GM10266 (cell line): ENCODE results near the gene OR4D2.

Experiments
- DNase-seq: peaks from one replicate; pipeline ENCODE4 v3.0.0; 2012; ENCODE audit errors: extremely low spot score
- TF ChIP-seq, protein P1 (sequence below): IDR thresholded peaks from 2 replicates; pipeline ENCODE4 v1.5.1; 2012; ENCODE audit warnings: mild to moderate bottlenecking, low read depth; ENCODE audit not compliant: control insufficient read depth, insufficient read depth; ENCODE audit errors: missing control alignments

The OR4D2 gene

DNA sequence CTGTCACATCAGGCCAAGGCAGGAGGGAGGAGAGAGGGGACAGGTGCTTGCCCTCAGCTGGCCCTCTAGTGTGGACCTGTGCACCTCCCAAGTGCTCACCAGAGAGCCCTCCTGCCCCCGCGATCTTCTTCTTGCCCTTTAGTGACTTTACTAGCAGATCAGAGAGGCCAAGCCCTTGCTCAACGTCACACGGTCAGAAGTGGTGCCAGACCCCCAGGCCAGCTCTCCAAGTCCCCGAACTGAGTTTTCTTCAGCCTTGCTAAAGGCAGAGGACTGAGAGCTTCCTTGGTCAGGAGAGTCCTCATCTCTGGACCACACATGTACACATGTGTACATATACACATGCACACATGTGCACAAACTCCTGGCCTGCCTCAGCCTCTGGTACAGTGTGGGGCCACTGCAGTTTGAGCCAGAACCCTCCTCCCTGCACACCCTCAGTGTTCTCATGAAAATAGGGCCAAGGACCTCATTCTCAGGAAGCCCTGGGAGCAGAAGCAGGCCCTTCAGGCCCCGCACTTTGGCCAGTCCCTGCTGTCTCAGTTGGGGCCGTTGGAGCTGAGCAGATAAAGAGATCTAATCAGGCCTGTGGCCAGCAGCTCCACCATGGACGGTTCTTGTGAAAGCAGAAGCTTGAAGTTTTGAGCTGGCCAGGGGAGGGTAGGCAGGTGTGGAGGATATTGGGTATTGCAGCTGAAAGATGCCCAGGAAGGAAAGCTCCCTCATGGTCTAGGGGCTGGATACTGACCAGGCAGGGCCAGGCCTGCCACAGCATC, 18.4 kb downstream of the OR4D2 start:
- TF ChIP-seq, protein P1, sequence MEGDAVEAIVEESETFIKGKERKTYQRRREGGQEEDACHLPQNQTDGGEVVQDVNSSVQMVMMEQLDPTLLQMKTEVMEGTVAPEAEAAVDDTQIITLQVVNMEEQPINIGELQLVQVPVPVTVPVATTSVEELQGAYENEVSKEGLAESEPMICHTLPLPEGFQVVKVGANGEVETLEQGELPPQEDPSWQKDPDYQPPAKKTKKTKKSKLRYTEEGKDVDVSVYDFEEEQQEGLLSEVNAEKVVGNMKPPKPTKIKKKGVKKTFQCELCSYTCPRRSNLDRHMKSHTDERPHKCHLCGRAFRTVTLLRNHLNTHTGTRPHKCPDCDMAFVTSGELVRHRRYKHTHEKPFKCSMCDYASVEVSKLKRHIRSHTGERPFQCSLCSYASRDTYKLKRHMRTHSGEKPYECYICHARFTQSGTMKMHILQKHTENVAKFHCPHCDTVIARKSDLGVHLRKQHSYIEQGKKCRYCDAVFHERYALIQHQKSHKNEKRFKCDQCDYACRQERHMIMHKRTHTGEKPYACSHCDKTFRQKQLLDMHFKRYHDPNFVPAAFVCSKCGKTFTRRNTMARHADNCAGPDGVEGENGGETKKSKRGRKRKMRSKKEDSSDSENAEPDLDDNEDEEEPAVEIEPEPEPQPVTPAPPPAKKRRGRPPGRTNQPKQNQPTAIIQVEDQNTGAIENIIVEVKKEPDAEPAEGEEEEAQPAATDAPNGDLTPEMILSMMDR, result no peak
- no peak for DNase-seq

DNA sequence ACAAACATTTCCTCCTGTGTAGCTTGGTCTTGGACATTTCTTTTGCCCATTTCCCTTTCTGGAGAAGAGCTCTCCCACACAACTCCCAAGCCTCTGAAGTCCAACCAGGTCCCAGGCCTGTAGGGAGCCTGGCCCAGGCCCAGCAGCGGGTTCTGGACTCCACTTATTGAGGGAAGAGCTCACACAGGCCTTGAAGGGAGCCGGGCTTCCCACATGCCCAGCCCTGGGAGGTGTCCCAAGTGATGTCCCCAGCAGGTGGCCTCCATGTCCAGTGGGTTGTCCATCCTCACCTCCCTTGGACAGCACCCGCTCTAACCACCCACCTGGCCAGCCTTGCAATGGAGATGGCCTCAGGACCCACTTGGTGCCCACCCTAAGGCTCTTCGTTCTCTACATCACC, 19.8 kb downstream of the OR4D2 start:
- TF ChIP-seq, protein P1, result no peak

DNA sequence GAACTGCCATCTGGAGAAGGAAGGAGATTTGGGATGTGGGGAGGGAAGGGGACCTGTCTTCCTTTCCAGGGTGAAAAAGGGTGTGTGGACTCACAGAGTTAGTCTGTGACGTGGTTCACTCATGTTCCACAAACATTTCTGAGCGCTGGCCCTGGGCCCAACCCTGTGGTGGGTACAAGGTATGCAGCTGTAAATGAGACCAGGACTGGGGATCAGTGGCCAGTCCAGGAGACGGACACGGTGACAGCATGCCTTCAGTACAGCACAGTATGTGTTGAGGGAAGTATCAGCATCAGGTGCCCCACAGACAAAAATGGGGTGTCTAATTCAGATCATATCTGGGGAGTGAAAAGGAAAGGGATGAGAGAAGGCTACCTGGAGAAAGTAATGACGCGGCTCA, 20.3 kb downstream of the OR4D2 start:
- DNase-seq, result no peak
- TF ChIP-seq, protein P1, result no peak

More for the DNA sequence above, 19.8 kb downstream of the OR4D2 start:
- no peak for DNase-seq

DNA sequence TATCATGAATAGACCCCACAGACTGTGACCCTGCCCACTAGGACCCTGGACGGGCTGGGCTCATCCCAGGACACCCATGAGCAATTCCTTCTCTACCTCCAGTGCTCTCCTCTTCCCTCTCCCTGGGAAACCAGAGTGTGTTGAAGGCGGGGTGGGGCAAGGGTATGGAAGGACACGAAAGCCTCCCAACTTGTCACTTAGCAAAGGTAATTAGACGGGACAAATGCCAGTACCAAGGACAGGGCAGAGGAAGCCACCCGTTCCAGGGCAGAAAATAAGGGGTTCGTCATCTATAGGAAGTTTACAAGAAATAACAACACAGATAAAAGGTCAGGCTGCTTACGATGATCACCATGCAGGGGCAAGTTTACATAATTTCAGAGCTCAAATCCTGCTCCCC, 20.9 kb downstream of the OR4D2 start:
- TF ChIP-seq, protein P1, result no peak
- no peak for DNase-seq

DNA sequence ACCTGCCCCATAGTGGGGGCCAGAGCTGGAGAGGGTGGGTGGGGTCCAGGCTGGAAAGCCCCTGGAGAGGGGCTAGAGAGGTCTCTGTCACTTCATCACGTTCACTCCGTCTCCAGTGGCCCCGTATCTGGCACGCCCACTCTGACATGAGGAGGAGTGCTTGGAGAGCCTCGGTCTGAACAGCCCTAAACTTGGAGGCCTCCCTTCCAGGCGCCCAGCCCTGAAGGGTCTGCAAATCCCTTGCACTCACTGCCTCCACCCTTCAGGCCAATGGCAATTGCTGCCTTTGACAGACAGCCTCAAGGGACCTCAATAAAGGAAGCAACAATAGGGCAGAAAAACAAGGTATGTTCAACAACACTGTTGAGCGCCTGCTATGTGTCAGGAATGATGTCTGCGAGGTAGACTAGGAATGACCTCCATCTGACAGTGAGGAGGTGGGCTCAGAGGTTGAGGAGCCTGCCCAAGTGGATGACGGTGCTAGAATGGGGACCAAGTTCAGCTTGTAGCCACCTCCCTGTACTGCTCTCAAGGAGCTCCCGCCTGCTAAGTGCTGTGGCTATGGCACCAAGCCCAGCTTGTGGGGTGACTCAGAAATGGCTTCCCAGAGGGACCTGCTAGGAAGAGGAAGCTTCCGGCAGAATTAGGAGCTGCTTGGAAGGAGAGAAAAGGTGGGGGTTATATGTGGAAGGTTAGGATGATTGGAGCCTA, 22.8 kb downstream of the OR4D2 start:
- TF ChIP-seq, protein P1, result no peak
- DNase-seq, result no peak

DNA sequence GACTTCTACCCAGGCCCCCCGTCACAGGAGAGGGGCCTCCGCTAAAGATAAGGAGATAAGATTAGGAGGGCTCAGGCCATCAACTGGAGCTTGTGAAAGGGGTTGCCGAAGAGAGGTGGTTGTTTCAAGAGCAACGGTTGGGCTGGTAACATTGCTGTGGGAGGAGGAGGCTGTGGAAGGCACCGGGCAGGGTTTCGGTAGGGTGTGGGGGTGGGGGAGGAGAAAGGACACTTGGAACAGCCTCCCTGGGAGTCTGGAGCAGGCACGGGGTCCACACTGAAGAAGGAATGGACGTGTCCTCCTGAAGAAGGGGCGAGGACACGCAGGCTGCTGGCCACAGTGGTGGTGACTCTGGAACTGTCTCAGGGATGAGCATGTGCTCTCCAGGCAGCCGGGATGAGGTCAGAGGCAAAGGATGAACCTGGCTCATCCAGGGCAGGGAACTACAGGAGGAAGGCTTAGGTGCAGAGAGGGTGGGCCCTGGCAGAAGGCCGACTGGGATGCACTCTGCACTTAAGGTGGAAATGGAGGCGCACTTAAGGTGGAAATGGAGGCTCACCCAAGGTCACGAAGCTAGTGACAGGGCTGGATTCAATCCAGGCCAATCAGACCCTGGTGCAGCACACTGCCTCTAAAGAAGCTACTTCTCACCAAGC, 24.6 kb downstream of the OR4D2 start:
- TF ChIP-seq, protein P1, result no peak
- no peak for DNase-seq

DNA sequence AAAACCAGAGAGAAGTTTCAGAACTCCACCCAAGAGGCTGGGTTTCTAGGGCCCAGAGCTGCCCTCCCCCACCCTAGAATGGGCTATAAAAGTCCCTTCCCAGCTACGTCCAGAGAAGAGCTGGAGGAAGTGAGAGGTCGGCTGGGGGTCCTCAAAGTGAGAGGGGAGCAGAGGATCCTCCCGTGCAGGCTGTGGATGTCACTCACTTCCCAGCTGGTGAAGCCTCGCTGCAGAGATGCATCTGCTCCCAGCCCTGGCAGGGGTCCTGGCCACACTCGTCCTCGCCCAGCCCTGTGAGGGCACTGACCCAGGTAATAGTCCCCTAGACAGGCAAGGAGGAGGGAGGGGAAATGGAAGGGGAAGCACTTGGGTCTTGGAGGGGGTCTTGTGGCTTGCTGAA, 25.8 kb downstream of the OR4D2 start, which contains the start of gene EPX:
EPX (plus strand) TSS at position 115 of the 400 bp plus-strand sequence; CDS start at position 236, 121 bp downstream.
- TF ChIP-seq, protein P1, result no peak
- no peak for DNase-seq
